HG02870 (cell line): ENCODE measurements around the gene OR52I2.

Experiments used
- ATAC-seq: cut with Tn5 transposase; IDR thresholded peaks from one replicate; pipeline ENCODE4 v1.9.1; 2021; ENCODE audit warnings: mild to moderate bottlenecking, moderate library complexity; ENCODE audit not compliant: unreplicated experiment

OR52I2 gene

DNA sequence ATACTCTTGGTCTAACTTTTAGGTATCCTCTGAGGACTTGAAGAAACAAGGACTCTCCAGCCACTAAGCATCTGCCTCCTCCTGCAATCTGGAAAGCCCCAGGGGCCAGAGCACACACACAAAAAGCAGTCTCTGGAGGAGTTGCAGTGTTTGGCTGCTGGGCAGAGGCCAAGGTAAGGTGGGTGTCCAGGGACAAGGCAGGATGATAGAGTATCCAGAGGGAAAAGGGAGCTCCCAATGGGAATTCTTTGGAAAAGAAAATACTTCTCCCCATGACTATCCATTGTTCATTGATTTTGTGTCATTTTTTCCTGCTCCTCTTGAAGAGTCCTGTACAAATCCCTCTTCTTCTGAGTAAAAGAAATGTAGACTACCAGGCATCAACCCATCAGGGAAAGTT lies at the start of gene OR52I2:
Gene OR52I2 (plus strand): TSS at position 301 of the 400 bp plus-strand sequence.
- no peak for ATAC-seq

DNA sequence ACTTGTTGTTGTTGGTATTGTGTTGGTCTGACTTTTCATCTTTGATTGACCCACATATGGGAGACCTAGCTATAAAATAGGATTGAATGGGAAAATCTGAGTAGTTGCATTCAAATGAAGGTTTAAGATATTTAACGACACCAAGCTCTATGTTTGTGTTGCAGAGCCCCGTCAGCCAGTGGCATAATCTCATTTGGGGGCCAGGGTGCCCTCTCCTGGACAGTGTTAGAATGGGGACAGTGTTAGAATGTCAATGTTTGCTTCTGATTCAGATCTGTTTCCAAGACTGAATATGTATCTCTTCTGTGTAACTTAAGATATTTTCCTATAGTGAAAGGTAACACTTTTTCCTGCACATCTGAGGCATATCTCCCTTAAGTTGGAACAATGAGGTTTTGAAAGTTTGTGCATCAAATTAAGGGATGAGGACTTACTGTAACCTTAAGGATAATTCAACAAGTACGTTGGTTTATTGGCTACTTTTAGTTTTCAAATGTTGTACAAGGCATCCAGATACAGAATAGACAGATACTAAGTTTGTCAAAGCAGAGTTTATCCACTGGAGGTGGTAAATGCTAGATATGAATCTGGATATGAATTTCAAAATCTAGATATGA lies 41.8 kb upstream of the OR52I2 start:
- no peak for ATAC-seq

DNA sequence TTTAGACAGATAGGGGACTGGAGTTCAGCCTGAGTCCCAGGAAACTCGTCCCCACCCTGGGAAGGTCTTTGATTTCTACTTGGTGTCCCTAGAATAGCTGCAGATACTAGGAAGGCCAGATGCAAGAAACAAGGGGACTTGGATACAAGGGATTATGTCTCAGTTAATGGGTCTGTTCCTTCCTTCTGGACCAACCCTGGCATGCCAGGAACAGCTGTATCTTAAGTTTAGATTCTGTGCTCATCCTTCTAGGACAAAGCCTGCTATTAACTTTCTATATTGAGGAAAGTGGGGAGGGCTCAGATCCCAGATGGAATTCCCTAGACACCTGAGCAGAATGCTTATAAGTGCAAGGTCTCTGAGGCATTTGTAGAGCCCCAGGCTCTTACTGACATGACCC lies 40.5 kb upstream of the OR52I2 start:
- ATAC-seq, result no peak

DNA sequence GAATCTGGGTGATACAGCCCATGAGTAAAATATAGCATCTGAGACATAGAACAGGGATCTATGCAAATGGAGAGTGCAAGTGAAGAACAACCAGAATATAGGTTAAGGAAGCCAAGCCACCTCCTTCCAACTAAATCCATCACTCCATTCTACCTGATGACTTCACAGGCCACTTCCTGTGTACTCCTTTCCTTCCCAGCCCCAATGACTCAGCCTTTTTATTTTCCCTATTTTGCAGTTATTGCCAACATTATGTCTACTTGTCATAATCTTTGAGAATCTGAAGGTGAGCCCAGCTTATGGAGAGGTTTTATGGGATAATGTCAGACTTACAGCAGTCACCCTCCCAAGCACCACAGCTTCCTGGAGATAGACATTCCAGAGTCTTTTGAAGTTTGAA lies 38.0 kb upstream of the OR52I2 start:
- ATAC-seq, result no peak

DNA sequence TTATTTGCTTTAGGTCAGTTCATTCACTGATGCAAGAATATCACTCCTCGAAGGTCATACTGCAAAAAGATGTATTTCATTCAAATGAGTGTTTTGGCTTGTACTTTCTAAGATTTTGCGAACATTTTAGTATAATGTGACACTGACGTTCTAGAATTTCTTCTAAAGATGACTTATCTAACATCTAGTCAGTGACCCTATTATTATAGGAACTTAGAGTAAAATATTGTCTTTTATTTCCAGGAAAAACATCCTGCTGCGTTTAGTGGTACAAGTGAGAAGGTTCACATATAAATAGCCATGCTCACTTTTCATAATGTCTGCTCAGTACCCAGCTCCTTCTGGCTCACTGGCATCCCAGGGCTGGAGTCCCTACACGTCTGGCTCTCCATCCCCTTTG lies 36.7 kb upstream of the OR52I2 start, which contains the start of gene OR52M1:
Gene OR52M1 (plus strand): TSS at position 301 of the 400 bp plus-strand sequence. CDS start 0 bp downstream, at position 301.
- no peak for ATAC-seq

DNA sequence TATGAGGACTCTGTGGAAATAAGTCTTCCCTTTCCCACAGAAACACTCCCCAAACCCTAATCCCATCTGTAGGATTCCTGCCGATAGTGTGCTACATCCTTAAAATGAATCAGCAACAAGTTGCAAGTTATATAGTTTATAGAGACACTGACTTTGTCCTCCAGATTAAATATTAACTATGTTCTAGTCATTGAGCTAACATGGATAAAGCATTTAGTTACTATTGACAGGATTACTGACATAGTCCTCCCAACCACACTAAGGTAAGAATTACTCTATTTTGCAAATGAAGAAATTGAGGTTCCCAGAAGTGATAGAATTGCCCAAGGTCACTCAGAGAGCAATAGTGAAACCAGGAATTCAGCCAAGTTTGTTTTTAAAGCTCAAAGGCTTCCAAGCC lies 34.7 kb upstream of the OR52I2 start:
- ATAC-seq, result no peak

DNA sequence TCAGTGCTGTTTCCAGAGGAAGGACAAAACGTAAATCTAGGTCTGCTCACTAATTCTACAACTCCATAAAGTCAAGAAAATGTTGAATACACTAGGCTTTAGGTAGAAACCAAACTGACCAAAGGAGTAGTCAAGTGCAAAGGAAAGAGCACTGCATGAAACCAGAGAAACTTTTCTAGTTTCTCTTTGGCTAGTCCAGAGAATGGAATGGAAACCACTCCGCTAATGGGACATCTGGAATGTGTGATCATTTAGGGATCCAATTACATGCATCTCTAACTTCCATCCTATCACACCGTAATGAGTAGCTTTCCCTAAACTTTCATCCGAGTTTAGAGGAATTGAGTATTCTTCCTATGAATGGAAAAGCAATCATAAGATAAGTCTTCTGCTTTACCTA lies 34.1 kb upstream of the OR52I2 start:
- no peak for ATAC-seq

DNA sequence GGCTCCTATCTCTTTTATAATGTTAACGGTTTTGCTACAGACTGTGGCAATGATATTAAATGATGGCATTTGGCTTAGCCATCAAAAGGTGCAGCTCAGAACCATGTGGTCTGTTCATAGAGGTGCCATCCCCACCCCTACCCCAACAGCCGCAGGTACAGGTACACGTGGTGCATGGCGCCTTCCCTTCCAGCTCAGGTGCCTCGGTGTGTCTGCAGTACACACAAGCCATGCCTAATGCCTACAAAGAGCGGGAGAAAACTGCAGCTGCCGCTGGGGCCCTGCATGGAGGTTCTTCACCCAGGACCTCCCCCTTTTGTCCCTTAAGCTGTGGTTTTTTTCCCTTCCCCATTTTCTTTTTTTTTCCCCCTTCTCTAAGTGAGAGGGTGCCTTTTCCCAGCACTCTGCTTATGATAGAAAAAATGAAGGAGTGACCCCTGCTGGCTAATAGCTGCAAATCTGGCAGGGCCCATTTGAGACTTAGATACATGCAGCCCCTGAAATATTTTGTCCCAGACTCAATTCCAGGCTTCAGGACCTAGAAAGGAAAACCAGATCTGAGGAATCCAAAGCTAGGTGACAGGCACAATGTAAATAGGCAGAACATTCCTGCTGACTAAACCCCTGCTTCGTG lies 30.1 kb upstream of the OR52I2 start:
- no peak for ATAC-seq

DNA sequence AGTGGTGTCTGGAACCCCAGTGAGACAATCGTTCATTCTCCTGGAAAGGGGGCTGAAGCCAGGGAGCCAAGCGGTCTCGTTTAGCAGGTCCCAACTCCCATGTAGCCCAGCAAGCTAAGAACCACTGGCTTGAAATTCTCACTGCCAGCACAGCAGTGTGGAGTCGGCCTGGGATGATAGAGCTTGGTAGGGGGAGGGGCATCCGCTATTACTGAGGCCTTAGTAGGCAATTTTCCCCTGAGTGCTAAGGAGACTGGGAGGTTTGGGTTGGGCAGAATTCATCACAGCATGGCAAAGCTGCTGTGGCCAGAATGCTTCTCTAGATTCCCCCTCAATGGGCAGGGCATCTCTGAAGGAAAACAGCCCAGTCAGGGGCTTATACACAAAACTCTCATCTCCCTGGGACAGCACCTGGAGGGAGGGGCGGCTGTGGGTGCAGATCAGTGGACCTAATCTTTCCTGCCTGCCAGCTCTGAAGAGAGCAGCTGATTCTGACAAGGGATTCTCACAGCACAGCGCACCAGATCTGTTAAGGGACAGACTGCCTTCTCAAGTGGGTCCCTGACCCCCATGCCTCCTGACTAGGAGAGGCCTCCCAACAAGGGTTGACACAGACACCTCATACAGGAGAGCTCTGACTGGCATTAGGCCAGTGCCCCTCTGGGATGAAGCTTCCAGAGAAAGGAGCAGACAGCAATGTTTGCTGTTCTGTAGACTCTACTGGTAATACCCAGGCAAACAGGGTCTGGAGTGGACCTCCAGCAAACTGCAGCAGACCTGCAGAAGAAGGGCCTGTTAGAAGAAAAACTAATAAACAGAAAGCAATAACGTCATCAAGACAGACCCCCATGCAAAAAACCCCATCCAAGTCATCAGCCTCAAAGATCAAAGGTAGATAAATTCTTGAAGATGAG lies 21.8 kb upstream of the OR52I2 start:
- no peak for ATAC-seq

DNA sequence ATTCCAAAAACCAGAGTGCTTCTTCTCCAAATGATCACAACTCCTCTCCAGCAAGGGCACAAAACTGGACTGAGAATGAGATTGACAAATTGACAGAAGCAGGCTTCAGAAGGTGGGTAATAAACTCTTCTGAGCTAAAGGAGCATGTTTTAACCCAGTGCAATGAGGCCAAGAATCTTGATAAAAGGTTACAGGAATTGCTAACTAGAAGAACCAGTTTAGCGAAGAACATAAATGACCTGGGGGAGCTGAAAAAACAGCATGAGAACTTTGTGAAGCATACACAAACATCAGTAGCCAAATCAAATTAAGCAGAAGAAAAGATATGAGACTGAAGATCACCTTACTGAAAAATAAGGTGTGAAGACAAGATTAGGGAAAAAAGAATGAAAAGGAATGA lies 21.1 kb upstream of the OR52I2 start:
- no peak for ATAC-seq

DNA sequence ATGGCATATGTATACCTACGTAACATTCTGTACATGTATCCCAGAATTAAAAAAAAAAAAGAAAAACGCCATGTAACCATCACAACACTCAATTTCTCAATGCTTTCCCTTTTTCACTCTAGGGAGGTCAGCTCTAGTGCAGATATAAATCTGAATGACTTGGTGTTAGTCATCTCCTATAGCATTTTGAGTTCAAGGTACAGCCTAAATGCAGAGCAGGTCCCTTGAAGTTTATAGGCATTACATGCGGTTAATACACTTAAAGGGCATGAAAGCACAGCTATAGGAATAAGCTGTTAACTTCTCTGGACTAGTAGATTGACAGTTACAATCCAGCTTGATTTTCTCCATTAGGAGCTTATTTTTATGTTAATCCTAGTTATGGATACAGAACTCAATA lies 16.2 kb upstream of the OR52I2 start:
- ATAC-seq, result no peak

DNA sequence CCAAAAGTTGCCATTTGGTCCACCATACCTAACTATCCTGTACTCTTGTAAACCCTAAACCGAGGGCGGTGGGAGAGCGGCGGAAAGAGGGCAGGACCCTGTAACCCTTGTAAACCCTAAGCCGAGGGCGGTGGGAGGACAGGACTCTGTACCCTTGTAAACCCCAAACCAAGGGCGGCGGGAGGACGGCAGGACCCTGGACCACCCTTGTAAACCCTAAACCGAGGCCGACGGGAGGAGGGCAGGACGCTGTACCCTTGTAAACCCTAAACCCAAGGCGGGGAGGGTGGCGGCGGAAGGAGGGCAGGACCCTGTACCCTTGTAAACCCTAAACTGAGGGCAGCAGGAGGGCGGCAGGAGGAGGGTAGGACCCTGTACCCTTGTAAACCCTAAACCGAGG lies 12.5 kb upstream of the OR52I2 start:
- ATAC-seq, result no peak

DNA sequence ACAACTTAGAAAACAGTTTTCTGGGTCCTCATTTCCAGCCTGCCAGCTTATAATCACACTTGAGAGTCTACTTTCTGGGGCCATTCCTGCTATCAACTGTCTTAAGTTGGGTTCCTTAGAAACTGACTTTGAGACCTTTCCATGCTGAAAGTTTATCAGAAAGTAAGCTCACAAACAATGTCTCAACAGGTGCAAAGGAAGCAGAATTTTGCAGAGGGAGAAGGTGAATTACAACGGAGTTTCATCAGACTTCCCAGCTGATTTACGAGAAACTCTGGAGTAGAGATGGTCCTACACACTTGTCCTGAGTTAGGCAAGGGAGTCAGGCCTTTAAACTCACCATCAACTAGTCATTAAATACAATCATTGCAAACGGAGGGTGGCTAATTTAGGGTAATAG lies 4.7 kb upstream of the OR52I2 start:
- no peak for ATAC-seq

DNA sequence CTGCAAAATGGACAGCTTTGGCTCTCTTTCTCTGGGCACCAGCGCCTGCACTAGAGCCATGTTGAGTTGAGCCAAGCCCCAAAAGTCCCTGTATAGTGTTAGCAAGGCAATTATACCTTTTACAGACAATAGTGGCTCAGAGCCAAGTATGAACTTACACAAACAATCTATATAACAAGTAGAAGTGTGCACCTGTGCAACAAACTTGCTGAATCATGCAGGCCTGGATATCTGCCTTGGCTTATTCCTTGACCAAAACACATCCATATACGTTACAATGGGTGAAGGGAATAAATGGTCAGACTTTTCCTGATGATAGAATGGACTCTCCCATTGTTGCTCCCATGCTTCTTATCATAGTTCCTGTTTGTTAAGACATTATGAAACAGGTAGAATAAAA lies 3.8 kb upstream of the OR52I2 start:
- no peak for ATAC-seq

DNA sequence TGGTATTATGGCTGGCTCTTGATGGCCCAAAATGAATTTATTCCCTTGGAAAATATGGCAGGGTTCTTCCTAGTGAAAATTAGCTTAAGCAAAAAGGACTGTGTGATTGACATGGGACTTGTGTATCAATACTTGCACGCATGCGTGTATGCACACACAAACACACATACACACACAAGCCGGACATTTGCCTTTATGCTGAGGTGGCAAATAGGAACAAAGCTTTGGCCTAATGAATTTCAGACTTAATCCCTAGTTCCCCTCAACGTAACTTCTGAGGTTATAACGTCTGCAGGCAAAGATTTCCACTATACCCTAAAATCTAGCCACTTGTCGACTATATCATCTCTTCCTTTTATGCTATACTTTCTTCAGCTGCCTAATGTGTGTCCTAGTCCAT lies 2.9 kb upstream of the OR52I2 start:
- no peak for ATAC-seq

DNA sequence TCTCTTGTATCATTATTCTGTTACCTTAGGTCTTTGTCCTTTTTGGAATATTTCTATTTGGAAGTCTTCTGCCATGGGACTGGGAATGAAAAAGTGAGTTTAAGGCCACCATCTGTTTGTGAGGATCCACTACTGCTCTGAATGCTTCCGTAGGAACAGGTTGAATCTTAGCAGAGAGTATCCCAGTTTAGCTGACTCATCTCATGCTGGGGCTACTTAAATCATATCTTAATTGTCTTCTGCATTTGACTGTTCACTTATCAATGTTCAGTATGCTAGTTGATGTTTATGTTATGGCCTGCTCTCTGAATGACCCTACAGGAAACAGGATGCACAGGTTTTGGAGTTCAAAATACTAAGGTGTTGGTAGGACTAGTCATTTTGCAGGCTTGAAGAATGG lies 1.4 kb upstream of the OR52I2 start:
- ATAC-seq, result no peak

DNA sequence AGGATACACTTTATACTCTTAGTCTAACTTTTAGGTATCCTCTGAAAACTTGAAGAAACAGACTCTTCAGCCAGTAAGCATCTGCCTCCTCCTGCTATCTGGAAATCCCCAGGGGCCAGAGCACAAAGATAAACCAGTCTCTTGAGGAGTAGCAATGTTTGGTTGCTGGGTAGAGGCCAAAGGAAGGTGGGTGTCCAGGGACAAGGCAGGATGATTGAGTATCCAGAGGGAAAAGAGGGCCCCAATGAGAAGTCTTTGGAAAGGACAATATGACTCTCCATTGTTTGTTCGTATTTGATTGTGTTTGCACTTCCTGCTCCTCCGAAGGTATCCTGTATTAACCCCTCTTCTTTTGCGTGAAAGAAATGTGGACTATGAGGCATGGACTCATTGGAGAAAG lies 7.5 kb downstream of the OR52I2 start:
- ATAC-seq, result no peak

DNA sequence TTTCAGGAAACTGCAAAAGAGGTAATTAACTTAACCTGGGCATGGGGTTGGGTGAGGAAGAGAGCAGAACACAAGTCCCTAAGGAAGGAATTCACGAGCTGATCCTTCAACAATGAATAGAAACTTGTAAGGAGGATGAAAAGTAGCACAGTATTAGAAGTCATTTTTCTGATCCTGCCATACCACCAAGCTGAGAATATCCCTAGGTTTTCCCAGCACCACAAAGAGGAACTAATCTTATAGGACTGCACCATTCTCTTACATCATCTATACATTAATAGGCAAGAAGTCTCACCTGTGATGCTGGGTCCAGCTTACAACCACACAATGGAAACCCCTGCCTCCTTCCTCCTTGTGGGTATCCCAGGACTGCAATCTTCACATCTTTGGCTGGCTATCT lies 12.2 kb downstream of the OR52I2 start, which contains the start of gene OR52I1:
Gene OR52I1 (plus strand): TSS at position 301 of the 400 bp plus-strand sequence. CDS start 0 bp downstream, at position 301.
- ATAC-seq, result no peak

DNA sequence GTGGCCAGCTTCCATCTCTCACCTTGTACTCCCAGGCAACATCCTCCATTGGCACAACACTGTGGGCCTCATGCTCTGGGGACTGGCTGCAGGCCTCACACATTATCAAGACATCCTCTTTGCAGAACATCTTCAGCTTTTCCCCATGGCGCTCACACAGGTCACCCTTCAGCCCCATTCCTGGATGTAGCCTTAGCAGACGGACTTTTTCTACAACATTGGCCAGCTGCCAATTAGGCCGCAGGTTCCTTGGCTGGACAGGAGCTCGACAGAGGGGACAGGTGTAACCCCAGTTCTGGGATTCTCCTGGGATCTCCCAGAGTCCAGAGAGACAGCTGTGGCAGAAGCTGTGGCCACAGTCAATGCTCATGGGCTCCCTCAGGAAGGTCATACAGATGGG lies 23.5 kb downstream of the OR52I2 start:
- no peak for ATAC-seq

DNA sequence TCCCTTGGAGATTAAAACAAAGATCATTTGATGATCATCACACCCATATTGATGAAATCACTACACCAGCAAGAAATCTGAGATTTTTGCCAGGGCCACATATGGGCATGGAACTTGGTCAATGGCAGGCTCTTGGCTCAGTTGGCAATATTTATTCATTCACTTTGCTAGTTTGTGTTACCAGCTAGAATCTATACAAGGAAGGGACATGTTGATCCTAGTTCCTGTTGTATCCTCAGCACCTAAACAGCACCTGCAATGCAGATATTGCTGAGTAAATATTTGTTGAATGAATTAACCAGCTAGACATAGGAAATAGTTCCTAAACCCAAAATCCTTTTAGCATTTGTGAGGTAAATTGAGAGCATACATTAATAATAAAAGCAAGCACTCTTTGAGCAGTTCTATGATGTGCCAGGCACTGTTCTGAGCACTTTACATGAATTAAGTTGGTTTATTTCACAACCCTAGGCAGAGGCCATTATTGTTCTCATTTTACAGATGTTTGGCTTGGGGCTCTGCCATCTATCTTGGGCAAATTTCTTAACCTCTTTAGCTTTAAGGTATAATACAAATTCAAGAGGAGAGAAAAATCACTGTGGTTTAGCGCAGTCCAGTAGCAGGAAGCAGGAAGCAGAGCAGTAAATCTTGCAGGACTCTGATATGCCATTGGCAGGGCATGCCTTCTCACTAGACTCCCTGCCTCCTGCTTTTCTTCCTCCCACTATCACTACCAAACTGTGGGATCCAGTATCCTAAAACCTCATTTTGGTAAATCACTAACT lies 24.9 kb downstream of the OR52I2 start:
- no peak for ATAC-seq

DNA sequence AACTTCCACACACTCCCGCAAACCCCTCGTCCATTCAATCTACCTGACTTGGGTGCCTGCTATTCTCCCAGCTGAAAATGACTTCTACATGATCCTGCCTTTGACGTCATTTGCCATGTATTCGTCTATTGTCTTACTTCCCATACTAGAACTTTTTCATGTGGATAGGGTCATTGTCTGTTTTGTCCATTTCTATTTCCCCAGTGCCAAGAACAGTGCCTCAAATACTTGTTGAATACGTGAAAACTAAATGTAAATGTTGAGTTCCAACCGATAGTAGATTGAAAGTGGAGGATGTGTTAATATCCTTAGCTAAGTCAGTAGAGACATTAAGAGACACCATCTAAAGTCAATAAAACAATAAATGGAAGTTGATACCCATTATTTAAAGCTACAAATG lies 25.6 kb downstream of the OR52I2 start:
- no peak for ATAC-seq
